ENCODE data around the gene EFHC2. TPM values are rescaled to one million over a fixed set of nuclear protein-coding genes. Genes with fewer than 3 reads are reported as not detected.
"Not testable (repeated sequence)": the region's sequence is repeated elsewhere in the genome, so short reads cannot be mapped to it uniquely, and the experiment has no call there.

Gene EFHC2
- total and polyA plus RNA-seq, 12 donors: 1.5 to 17.9 (median 10.3) TPM

DNA sequence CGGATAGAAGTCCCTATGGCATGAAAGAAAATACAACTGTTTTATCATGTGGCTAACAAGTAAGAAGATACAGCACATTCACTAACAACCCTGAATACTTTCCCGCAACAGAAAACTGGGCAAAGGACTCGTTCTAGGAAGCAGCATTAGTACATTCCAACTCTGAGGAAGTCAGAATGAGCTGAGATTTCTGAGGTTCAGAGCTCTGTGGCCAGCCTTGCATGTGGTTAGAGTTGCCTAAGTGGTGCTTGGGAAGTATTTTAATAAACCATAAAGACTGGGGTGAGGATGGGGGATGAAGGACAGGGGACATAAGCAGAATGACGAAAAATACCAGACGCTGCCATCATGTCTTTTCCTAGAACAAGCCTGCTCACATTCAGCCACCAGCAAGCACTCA, 82.2 kb downstream of the EFHC2 start:
- H3K4me1 ChIP-seq: no peaks in the 10 kb centered on the region
- H3K36me3 ChIP-seq: no peaks in the 10 kb centered on the region
- intact Hi-C loops (cut with DNase I): no loop called here
- no peak for DNase-seq
- WGBS, 2 donors: 88 to 95% methylated on average over 5 of the region's 5 CpGs
- H3K27ac ChIP-seq: no peak overlapping the region
- no peak for ATAC-seq
- H3K9me3 ChIP-seq: no peaks in the 10 kb centered on the region
- TF ChIP-seq, protein P1, sequence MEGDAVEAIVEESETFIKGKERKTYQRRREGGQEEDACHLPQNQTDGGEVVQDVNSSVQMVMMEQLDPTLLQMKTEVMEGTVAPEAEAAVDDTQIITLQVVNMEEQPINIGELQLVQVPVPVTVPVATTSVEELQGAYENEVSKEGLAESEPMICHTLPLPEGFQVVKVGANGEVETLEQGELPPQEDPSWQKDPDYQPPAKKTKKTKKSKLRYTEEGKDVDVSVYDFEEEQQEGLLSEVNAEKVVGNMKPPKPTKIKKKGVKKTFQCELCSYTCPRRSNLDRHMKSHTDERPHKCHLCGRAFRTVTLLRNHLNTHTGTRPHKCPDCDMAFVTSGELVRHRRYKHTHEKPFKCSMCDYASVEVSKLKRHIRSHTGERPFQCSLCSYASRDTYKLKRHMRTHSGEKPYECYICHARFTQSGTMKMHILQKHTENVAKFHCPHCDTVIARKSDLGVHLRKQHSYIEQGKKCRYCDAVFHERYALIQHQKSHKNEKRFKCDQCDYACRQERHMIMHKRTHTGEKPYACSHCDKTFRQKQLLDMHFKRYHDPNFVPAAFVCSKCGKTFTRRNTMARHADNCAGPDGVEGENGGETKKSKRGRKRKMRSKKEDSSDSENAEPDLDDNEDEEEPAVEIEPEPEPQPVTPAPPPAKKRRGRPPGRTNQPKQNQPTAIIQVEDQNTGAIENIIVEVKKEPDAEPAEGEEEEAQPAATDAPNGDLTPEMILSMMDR (IDR thresholded peaks at IDR 0.05): no peak
- no peak overlapping the region for H3K4me3 ChIP-seq
- H3K27me3 ChIP-seq: peaks cover 0 to 61% (median 0%) of the 10 kb centered on the region in 7 donors

DNA sequence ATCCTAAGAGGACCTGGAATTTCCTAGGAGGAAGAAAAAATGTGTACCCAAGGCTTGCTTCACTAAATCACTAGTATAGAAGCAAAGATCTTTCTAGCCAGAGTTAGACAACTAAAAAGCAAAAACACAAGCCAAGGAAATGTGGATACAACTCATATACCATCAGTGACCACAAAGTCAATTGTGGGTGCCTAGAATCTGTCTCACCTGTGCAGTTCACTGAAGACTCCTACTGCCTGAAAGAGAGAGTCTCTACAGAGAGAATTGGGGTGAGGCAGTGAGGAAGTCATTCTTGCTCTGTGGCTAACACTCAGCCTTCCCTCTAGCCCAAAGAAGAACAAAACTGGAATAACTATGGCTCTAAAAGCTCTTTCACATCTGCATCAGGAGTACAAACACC, 82.9 kb downstream of the EFHC2 start:
- Histone ChIP-seq H3K36me3 (no peaks in the 10 kb centered on the region), H3K27me3 (peaks cover 0 to 62% (median 0%) of the 10 kb centered on the region in 7 donors), H3K4me3 (no peak overlapping the region), H3K4me1 (no peaks in the 10 kb centered on the region), H3K9me3 (no peaks in the 10 kb centered on the region), H3K27ac (no peak overlapping the region)
- ATAC-seq (no peak), DNase-seq (no peak)
- intact Hi-C loops (cut with DNase I): no loop called here
- TF ChIP-seq, protein P1 (IDR thresholded peaks at IDR 0.05): no peak

DNA sequence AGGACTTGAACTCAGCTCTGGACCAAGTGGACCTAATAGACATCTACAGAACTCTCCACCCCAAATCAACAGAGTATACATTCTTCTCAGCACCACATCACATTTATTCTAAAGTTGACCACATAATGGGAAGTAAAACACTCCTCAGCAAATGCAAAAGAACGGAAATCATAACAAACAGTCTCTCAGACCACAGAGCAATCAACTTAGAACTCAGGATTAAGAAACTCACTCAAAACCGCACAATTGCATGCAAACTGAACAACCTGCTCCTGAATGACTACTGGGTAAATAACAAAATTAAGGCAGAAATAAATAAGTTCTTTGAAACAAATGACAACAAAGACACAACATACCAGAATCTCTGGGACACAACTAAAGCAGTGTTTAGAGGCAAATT, 87.7 kb downstream of the EFHC2 start:
- WGBS, 2 donors: 95% methylated on average over 2 of the region's 2 CpGs
- Histone ChIP-seq H3K27me3 (peaks cover 0 to 59% (median 0%) of the 10 kb centered on the region in 7 donors), H3K4me1 (peaks cover 0 to 13% (median 4%) of the 10 kb centered on the region in 9 donors)
- H3K4me3 ChIP-seq; H3K27ac ChIP-seq; intact Hi-C loops (cut with DNase I); DNase-seq; ATAC-seq; H3K9me3 ChIP-seq; H3K36me3 ChIP-seq: not testable (repeated sequence)

DNA sequence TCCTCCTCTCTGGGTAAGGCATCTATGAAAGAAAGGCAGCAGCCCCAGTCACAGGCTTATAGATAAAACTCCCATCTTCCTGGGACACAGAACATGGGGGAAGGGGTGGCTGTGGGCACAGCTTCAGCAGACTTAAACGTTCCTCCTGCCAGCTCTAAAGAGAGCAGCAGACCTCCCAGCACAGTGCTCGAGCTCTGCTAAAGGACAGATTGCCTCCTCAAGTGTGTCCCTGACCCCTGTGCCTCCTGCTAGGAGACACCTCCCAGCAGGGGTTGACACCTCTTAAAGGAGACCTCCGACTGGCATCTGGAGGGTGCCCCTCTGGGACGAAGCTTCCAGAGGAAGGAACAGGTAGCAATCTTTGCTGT, 89.9 kb downstream of the EFHC2 start:
- DNase-seq (no peak), ATAC-seq (no peak)
- TF ChIP-seq, protein P1 (IDR thresholded peaks at IDR 0.05): no peak
- no peaks in the 10 kb centered on the region for H3K36me3 ChIP-seq
- 21 to 56% methylated on average over 4 of the region's 4 CpGs for WGBS, 2 donors
- H3K27me3 ChIP-seq: peaks cover 0 to 58% (median 0%) of the 10 kb centered on the region in 7 donors
- peaks cover 0 to 13% (median 4%) of the 10 kb centered on the region in 9 donors for H3K4me1 ChIP-seq
- intact Hi-C loops (cut with DNase I): no loop called here
- no peaks in the 10 kb centered on the region for H3K9me3 ChIP-seq
- H3K4me3 ChIP-seq: peak overlapping the region in 7 of 10 donors; percentile 10 to 43 (median 31)
- peak overlapping the region in 3 of 10 donors; percentile 43 to 76 (median 55) for H3K27ac ChIP-seq

DNA sequence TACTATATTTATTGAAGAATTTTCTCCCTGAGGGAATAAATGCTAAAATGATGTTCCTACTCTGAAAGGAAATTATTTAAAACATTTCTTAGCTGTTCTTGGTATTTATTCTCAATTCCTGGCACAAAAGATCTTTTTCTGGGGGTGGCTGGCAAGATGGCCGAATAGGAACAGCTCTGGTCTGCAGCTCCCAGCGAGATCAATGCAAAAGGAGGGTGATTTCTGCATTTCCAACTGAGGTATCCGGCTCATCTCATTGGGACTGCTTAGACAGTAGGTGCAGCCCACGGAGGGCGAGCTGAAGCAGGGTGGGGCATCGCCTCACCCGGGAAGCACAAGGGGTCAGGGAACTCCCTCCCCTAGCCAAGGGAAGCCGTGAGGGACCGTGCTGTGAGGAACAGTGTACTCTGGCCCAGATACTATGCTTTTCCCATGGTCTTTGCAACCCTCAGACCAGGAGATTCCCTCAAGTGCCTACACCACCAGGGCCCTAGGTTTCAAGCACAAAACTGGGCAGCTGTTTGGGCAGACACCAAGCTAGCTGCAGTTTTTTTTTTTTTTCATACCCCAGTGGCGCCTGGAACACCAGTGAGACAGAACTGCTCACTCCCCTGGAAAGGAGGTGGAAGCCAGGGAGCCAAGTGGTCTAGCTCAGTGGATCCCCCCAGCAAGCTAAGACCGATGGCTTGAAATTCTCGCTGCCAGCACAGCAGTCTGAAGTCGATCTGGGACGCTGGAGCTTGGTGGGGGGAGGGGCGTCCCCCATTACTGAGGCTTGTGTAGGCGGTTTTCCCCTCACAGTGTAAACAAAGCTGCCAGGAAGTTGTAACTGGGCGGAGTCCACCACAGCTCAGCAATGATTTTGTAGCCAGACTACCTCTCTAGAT, 90.5 kb downstream of the EFHC2 start:
- DNase-seq: peak; percentile 41 to 58
- peak overlapping the region in 4 of 10 donors; percentile 41 to 76 (median 51) for H3K27ac ChIP-seq
- H3K27me3 ChIP-seq: peaks cover 0 to 62% (median 0%) of the 10 kb centered on the region in 7 donors
- H3K36me3 ChIP-seq; intact Hi-C loops (cut with DNase I); H3K9me3 ChIP-seq: not testable (repeated sequence)
- peak in 6 of 8 donors; percentile 53 to 73 (median 70) for ATAC-seq
- peak overlapping the region in 9 of 10 donors; percentile 10 to 43 (median 27) for H3K4me3 ChIP-seq
- H3K4me1 ChIP-seq: peaks cover 0 to 13% (median 4%) of the 10 kb centered on the region in 9 donors
- WGBS, 2 donors: 36 to 57% methylated on average over 17 of the region's 17 CpGs
